Activated naive CD8-positive, alpha-beta T cell (primary cell): ENCODE data around the gene CASQ1.

ENCODE experiments used
- H3K27ac Mint-ChIP-seq: one replicate; pipeline ENCODE4 v1.8.0; 2021; ENCODE audit warnings: mixed read lengths
- H3K27me3 Mint-ChIP-seq: one replicate; pipeline ENCODE4 v1.8.0; 2021; ENCODE audit warnings: mixed read lengths
- H3K36me3 Mint-ChIP-seq: one replicate; pipeline ENCODE4 v1.8.0; 2021; ENCODE audit warnings: mixed read lengths
- H3K4me1 Mint-ChIP-seq: one replicate; pipeline ENCODE4 v1.8.0; 2021; ENCODE audit warnings: low read depth, mixed read lengths
- H3K4me3 Mint-ChIP-seq: one replicate; pipeline ENCODE4 v1.8.0; 2021; ENCODE audit warnings: mild to moderate bottlenecking, mixed read lengths
- H3K9me3 Mint-ChIP-seq: one replicate; pipeline ENCODE4 v1.8.0; 2021; ENCODE audit warnings: low read depth, mixed read lengths

CASQ1 gene

GRCh38 chr1:160245434-160245833, 55.1 kb downstream of the CASQ1 start:
- Mint-ChIP-seq H3K27ac (no peak overlapping the region), H3K36me3 (peaks cover 3% of the 10 kb centered on the region), H3K9me3 (no peaks in the 10 kb centered on the region), H3K4me1 (peaks cover 22% of the 10 kb centered on the region), H3K27me3 (no peaks in the 10 kb centered on the region), H3K4me3 (no peak overlapping the region)

GRCh38 chr1:160247053-160247452, 56.7 kb downstream of the CASQ1 start:
- H3K4me3 Mint-ChIP-seq = no peak overlapping the region
- H3K4me1 Mint-ChIP-seq = peaks cover 26% of the 10 kb centered on the region
- peaks cover 2% of the 10 kb centered on the region for H3K36me3 Mint-ChIP-seq
- H3K27me3 Mint-ChIP-seq = no peaks in the 10 kb centered on the region
- H3K27ac Mint-ChIP-seq = no peak overlapping the region
- no peaks in the 10 kb centered on the region for H3K9me3 Mint-ChIP-seq

- H3K36me3 Mint-ChIP-seq = no peaks in the 10 kb centered on the region
- no peaks in the 10 kb centered on the region for H3K27me3 Mint-ChIP-seq
- H3K4me1 Mint-ChIP-seq = peaks cover 16% of the 10 kb centered on the region
- H3K9me3 Mint-ChIP-seq = no peaks in the 10 kb centered on the region
- H3K27ac Mint-ChIP-seq = peak overlapping the region; percentile 7
- H3K4me3 Mint-ChIP-seq = no peak overlapping the region
Measured at GRCh38 chr1:160251011-160251410, 60.6 kb downstream of the CASQ1 start.
